Fibroblast of skin of abdomen (primary cell): ENCODE results near the gene MAP2. TPM values are rescaled to one million over a fixed set of nuclear protein-coding genes. Genes with fewer than 3 reads are reported as not detected.

Experiments used
- DNase-seq: peaks from one replicate; pipeline ENCODE4 v3.0.0-alpha.2; 2013
- polyA plus RNA-seq, 2 experiments: library from polyadenylated mRNA; unstranded; fragments of 120-200 nt; gene quantifications; one replicate each; pipeline ENCODE4 v1.2.1, GENCODE V29; 2013; ENCODE audit not compliant: insufficient read length in 2 of 2

MAP2 gene
- 1.2 TPM for polyA plus RNA-seq (2013, experiment 1 of 2; ENCODE audit: insufficient read length)
- polyA plus RNA-seq (2013, experiment 2 of 2; ENCODE audit: insufficient read length): 1.3 TPM

DNA sequence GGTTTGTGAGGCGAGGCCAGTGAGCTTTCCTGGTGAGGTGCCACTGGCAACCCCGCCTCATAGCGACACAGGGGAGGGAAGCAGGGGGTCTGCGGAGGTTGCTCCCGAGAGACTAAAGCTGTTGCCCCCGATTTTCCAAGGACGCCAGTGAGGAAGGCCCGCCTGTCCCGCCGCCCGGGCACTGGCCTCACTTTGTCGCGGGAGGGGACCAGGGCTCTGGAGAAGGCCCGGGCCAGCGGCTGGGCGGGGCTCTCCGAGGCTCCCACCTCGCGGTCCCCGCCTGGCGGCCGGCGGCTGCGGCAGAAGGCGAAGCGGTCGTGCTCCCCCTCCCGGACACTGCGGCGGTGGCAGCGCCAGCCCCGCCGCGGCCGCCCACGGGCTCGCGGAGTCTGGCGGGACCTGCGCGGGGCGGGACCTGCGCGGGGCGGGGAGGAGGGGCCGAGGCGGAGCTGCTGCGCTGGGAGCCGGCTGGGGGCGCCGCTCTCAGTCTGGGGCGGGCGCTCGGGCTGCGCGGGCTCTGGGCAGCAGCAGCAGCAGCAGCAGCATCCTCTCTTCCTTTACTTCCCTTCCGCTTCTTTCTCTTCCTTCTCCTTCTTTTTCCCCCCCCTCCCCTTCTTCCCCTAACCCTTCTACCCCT lies at the start of gene MAP2:
TSS of gene MAP2 (plus strand) at position 486 of the 637 bp plus-strand sequence. CDS start 229,124 bp downstream, outside the sequence.
- peak; percentile 80 for DNase-seq

- DNase-seq: no peak
These were observed 47.2 kb upstream of the MAP2 start for GRCh38 chr2:209376686-209377085.

DNA sequence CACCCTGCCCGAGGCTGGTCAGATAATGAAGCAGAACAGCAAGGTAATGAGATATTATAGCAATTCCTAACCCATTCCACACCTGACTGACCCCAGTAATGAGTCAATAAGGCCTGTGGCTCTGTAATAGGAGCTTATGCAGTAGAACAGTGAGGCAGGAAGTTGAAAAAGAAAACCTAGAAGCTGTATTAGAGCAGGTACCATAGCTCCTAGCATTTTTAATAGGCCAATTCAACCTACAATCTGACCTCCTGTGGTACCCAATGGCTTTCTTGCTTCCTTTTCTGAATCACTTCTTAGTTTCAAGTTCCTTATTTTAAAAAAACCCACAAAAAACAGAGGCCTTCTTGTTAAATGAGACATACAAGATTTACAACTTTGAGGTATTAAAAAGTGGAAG lies 43.6 kb upstream of the MAP2 start:
- no peak for DNase-seq

DNA sequence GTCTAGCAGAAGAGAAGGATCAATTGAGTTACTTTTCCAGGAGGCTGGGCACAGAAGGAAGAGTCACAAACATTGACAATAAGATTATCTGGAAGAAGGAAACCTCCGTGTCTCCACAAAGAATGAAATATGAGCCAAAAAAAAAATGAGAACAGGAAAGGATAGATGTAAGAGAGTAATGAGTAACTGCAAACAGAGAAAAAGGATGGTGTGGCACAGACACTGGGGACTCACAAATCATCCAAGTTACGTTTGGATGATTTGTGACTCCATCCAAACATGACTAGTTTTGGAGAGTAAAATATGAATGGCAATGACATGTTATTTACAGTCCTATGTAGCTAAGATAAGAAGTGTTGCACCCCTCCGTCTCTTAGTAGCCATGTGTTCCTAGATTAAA lies 42.8 kb upstream of the MAP2 start:
- no peak for DNase-seq

GRCh38 chr2:209382775-209383174 lies 41.1 kb upstream of the MAP2 start:
- no peak for DNase-seq

DNA sequence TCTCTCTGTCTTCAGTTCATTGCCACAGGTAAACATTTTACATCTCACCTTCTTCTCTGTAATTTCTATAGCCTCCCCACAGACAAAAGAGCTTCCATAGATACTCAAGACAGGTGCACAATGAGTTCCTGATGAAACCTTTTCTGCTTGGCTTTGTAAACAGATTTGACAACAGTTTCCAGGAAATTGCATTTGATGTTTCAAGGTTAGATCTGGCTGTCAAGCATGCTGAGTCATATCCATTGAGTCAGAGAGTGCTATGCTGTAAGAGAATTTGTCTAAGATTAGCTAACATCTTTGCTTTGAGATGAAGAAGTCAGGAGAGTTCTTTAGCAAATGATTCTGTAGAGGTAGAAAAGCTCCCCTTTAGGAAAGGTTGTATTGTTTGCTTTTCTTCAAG lies 40.6 kb upstream of the MAP2 start:
- peak; percentile 80 for DNase-seq

- DNase-seq: no peak
These were observed 36.5 kb upstream of the MAP2 start for GRCh38 chr2:209387389-209387788.

DNA sequence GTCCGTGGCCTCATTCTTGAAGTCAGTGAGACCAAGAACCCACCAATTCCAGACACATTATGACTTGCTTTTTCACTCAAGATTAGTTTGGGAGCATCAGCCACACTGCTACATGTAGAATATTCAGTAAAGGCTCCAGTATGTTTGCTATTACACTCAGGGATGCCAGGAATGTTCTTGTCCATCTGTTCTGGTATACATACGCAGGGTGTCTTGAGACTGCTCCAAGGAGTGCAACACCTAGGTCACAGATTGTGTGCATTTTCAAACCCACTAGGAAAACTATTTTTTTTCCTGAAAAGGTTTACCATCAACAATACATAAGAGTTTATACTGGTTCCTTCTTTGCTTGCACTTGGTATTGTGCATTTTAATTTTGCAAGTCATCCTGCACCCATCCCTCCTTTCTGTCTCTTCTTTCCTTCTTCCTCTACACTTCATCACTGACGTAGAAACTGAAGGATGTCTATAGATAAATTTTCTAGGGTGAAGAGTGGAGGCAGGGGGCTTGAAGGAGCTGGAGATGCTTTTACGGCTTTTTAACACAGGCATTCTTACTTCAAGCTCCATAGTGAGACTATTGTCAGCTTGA lies 35.3 kb upstream of the MAP2 start:
- DNase-seq: peak; percentile 30

GRCh38 chr2:209389171-209389618 lies 34.7 kb upstream of the MAP2 start:
- no peak for DNase-seq

- no peak for DNase-seq
These were observed 33.0 kb upstream of the MAP2 start for GRCh38 chr2:209390839-209391238.

DNA sequence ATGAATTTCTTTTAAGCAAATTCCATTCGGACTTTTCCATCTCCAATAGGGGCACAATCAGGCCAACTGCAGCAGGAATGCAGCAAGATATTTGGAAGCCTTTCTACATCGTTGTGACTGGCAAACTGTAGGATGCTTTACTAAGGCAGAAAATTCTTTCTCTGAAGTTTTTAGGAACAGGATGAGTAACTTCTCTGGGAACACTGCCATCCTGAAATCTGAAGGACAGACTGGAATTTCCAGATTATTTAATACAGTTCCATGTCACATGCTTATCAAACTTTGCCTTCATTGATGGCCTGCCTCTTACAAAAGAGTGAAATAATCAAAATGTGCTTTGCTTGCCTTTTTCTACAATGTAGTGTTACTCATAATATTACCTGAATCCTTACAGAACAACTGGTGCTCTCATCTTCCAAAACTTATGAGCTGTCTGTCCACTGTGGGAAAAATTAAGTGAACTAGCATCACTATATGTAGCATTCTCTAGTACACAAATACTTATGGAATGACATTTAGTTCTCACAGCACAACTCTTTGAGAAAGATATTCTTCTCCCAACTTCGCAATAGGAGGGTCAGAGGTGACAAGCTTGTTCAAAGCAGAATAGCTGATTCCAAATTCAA lies 32.0 kb upstream of the MAP2 start:
- peak; percentile 57 for DNase-seq

GRCh38 chr2:209395229-209395628 lies 28.6 kb upstream of the MAP2 start:
- no peak for DNase-seq

DNA sequence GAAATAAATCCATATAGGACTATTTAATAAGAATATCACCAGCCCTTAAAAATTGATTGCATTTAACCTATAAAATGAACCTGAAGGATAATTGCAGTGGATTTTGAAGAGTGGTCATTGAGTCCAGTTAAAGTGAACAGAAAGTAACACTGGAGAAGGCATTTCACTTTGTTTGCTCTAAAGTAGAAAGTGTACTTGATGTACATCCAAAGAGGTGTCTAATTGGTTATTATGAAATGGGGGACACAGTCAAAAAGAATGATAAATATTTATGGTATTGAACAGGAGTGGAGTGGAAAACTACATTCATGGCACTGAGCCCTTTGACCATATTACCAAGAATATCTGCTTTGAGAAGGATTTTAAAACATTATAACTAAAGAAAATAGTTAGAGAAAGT lies 28.2 kb upstream of the MAP2 start:
- DNase-seq: no peak

DNA sequence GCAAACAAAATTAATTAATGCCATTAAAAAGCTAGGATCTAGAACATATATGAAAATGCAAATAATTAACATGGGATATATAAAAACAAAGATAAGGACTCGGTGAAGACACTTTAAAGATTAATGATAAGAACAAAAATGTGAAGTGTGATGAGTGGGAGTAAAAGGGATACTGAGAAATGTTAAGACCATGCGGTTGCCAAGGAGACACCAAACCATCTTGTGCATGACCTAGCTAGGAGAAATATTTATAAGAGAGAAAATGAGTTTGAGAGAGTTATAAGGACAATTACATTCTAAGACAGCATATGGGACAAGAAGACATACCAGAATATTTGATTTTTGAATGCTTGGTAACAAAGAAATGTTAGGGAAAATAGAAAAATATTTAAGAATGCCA lies 25.4 kb upstream of the MAP2 start:
- no peak for DNase-seq

- peak; percentile 9 for DNase-seq
These were observed 22.1 kb upstream of the MAP2 start for GRCh38 chr2:209401788-209402187.

DNA sequence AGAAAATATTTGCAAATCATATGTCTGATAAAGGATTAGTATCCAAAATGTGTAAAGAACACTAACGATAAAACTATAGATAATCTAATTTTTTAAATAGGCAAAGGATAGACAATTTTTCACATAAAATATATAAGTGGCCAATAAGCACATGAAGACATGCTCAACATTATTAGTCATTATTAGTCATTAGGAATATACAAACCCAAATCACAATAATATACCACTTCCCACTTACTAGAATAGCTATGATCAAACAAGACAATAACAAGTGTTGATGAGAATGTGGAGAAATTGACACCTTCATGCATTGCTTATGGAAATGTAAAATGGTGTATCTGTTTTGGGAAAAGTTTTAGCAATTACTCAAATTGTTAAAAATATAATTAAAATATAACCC lies 12.6 kb upstream of the MAP2 start:
- DNase-seq: no peak

- no peak for DNase-seq
These were observed 12.1 kb upstream of the MAP2 start for GRCh38 chr2:209411718-209412117.

DNA sequence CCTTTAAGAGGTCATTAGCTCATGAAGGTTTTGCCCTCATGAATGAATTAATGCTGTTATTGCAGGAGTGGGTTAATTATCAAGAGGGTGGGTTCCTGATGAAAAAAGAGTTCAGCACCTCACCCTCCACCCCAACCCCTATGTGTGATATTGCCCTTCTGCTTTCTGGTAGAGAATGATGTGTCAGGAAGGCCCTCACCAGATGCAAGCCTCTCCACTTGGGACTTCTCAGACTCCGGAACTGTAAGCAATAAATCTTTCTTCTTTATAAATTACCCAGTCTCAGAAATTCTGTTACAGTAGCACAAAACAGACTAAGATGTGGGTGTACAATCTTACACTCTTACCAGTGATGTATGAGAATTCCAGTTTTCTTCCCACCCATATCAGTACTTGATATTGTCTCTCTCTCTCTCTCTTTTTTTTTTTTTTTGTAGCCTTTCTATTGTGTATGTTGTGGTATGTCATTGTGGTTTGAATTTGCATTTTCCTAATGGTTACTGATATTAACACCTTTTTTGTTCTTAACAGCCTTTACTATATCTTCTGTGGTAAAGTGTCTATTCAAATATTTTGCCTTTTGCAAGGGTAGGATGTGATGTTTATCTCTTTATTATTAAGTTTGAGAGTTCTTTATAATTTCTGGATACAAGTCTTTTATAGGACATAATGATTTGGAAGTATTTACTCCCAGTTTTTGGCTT lies 10.4 kb upstream of the MAP2 start:
- no peak for DNase-seq

GRCh38 chr2:209416913-209417312 lies 6.9 kb upstream of the MAP2 start:
- DNase-seq: no peak

DNA sequence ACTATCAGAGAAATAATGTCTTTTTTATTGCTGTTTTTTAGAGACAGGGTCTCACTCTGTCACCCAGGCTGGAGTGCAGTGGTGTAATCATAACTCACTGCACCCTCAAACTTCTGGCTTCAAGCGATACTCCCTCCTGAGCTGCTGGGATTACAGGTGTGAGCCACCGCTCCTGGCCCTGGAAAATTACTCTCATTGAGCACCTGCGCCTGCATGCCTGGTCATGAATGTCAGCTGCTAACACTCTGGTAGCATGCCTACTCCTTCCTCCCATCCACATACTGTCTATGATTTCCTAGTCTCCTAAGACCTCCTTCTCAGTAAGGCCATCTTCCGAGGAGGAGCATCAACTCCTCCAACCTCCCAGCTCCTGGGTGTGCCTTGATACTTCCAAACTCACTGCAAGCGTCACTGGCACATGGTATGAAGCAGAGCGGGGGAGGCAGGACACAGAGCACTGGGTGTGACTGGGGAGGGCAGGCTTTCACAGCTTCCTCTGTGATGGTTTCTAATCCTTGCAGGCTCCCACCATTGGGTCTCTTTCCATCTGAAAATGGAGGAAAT lies 1.6 kb upstream of the MAP2 start:
- DNase-seq: no peak

DNA sequence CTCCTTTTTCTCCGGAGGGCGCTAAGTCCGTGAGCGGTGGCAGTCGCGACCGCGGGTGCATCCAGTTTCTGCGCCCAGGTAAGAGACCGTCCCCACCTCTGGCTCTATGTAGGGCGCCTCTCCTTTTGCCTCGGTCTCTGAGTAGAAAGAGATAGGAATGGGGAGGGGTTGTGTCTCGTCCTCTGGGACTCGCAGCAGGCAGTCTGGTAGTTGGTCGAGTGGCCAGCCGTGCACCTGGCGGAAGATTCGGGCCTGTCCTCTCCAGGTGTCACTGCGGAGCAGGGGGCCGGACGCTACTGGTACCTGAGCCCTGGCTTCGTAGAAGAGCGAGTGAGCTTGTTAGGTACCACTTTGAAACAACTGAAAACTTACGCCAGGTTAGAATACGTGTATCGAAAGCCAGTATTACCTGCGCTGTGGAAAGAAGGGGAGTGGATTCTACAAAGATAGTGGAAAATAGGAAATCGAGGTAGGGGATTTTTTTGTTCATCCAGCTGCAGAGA lies 403 bp downstream of the MAP2 start:
- DNase-seq: no peak

DNA sequence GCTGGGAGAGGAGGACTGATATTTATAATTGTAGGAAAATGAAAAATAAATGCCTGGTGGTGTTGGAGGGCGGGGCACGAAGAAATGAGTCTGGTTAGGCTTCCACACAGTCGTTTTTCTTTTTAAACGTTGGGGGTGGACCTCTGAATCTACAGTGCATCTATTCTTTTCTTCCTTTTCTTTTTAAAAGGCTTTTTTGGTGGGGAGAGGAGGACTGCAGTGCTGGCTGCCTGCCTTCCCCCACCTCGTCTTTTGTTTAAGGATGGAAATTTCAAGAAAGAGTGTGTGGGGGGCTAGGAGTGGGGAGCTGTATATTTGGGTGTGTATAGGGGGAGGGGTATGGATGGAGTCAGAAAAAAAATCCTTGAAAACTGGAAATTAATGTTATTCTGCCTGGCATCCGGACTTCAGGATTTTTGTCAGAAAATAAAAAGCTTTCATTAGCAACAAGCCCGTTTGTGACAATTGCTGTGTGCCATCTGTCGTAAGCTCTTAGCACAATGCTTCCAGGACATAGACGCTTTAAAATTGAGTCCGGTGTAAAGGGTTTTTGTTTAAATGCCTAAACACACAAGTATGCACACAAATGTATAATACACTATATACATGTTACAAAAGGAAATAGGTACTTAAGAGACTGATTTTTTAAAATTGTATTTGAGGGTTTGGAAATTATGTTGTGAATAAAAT lies 1.1 kb downstream of the MAP2 start:
- no peak for DNase-seq
